C4-2B (cell line): ENCODE measurements around the gene AFDN.

Source experiments
- ZFX ChIP-seq: fragments of 450-650 bp; IDR thresholded peaks from 2 replicates; pipeline ENCODE4 v1.6.1; 2017
- TF ChIP-seq, protein P1 (sequence below): fragments of 450-650 bp; conservative IDR thresholded peaks from 2 replicates; pipeline ENCODE4 v1.5.1; 2017; ENCODE audit warnings: mild to moderate bottlenecking

DNA sequence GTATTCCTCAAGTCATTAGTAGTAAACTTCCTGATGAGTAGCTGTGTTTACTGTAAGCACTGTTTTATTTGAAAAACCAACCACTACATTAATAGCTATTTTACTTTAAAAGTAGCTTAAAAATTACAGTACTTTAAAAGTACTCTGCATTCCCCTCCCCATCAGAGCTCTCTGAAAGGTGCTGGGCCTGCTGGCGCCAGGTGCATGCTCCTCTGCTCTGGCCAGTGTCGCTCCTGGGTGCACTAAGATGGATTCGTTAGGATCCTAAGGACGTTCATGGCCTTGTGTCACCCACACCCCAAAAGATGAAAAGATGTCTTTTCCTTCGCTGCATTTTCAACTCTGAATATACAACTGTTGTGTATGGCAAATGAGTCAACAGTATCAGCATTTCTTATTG, 126.8 kb downstream of the AFDN start:
- TF ChIP-seq, protein P1, sequence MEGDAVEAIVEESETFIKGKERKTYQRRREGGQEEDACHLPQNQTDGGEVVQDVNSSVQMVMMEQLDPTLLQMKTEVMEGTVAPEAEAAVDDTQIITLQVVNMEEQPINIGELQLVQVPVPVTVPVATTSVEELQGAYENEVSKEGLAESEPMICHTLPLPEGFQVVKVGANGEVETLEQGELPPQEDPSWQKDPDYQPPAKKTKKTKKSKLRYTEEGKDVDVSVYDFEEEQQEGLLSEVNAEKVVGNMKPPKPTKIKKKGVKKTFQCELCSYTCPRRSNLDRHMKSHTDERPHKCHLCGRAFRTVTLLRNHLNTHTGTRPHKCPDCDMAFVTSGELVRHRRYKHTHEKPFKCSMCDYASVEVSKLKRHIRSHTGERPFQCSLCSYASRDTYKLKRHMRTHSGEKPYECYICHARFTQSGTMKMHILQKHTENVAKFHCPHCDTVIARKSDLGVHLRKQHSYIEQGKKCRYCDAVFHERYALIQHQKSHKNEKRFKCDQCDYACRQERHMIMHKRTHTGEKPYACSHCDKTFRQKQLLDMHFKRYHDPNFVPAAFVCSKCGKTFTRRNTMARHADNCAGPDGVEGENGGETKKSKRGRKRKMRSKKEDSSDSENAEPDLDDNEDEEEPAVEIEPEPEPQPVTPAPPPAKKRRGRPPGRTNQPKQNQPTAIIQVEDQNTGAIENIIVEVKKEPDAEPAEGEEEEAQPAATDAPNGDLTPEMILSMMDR = no peak
- no peak for TF ChIP-seq ZFX
